Measurements from ENCODE around the gene GALE.
"Not testable (repeated sequence)": the region's sequence is repeated elsewhere in the genome, so short reads cannot be mapped to it uniquely, and the experiment has no call there.

The GALE gene

GRCh38 chr1:23836037-23836436, 35.5 kb upstream of the GALE start:
- no peak for DNase-seq (ENCODE audit: low read depth, low spot score)
- no peak overlapping the region for H3K9ac ChIP-seq (ENCODE audit: insufficient read length)
- H3K9me3 ChIP-seq (ENCODE audit: low read depth, low read length) = no peaks in the 10 kb centered on the region
- no peak for TF ChIP-seq FOXP2 (optimal IDR thresholded peaks at IDR 0.05; ENCODE audit: control extremely low read depth, extremely low read length, insufficient read depth)
- no peak for TF ChIP-seq EZH2 (IDR thresholded peaks at IDR 0.05)
- no peak for TF ChIP-seq POLR2AphosphoS5 (IDR thresholded peaks at IDR 0.05; ENCODE audit: borderline replicate concordance, low read depth, low read length)
- H3K4me3 ChIP-seq = no peak overlapping the region
- no peak overlapping the region for H3K27ac ChIP-seq
- no peaks in the 10 kb centered on the region for H3K36me3 ChIP-seq (ENCODE audit: insufficient read depth, low read length)

GRCh38 chr1:23834156-23834555, 33.6 kb upstream of the GALE start:
- not testable (repeated sequence) for H3K9ac ChIP-seq (ENCODE audit: insufficient read length); H3K27ac ChIP-seq; H3K9me3 ChIP-seq (ENCODE audit: low read depth, low read length); H3K4me3 ChIP-seq; DNase-seq (ENCODE audit: low read depth, low spot score); H3K36me3 ChIP-seq (ENCODE audit: insufficient read depth, low read length)

GRCh38 chr1:23827717-23828116, 27.2 kb upstream of the GALE start:
- H3K9ac ChIP-seq (ENCODE audit: insufficient read length) = no peak overlapping the region
- no peak for DNase-seq (ENCODE audit: low read depth, low spot score)
- no peak overlapping the region for H3K4me3 ChIP-seq
- H3K9me3 ChIP-seq (ENCODE audit: low read depth, low read length) = no peaks in the 10 kb centered on the region
- H3K36me3 ChIP-seq (ENCODE audit: insufficient read depth, low read length) = no peaks in the 10 kb centered on the region
- no peak for TF ChIP-seq EZH2 (IDR thresholded peaks at IDR 0.05)
- peak overlapping the region; percentile 62 for H3K27ac ChIP-seq

DNA sequence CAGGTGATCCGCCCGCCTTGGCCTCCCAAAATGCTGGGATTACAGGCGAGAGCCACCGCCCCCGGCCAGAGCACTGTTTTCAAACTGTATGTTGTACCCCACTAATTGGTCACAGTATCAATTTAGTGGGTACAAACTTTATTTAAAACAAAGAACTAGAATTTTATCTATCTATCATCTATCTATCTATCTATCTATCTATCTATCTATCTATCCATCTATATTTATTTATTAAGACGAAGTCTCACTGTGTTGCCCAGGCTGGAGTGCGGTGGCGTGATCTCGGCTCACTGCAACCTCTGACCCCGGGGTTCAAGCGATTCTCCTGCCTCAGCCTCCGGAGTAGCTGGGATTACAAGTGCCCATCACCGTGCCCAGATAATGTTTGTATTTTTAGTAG, 26.0 kb upstream of the GALE start:
- not testable (repeated sequence) for DNase-seq (ENCODE audit: low read depth, low spot score); H3K9me3 ChIP-seq (ENCODE audit: low read depth, low read length); H3K27ac ChIP-seq; H3K9ac ChIP-seq (ENCODE audit: insufficient read length); H3K4me3 ChIP-seq; H3K36me3 ChIP-seq (ENCODE audit: insufficient read depth, low read length)

- H3K27ac ChIP-seq = peak overlapping the region; percentile 5; the same call in 1 of the 2 replicates
- DNase-seq (ENCODE audit: low read depth, low spot score) = no peak
- no peaks in the 10 kb centered on the region for H3K9me3 ChIP-seq (ENCODE audit: low read depth, low read length)
- peak overlapping the region; percentile 96 for H3K9ac ChIP-seq (ENCODE audit: insufficient read length)
- H3K4me3 ChIP-seq = peak overlapping the region; percentile 94
- H3K36me3 ChIP-seq (ENCODE audit: insufficient read depth, low read length) = no peaks in the 10 kb centered on the region
- TF ChIP-seq EZH2 (IDR thresholded peaks at IDR 0.05) (no peak), POLR2AphosphoS5 (IDR thresholded peaks at IDR 0.05; ENCODE audit: borderline replicate concordance, low read depth, low read length) (no peak), FOXP2 (optimal IDR thresholded peaks at IDR 0.05; ENCODE audit: control extremely low read depth, extremely low read length, insufficient read depth) (no peak)
Observed at GRCh38 chr1:23825762-23826522, 25.4 kb upstream of the GALE start.

- Histone ChIP-seq H3K9ac (ENCODE audit: insufficient read length) (peak within 1 kb of the TSS; percentile 96), H3K4me3 (peak within 1 kb of the TSS; percentile 94), H3K36me3 (ENCODE audit: insufficient read depth, low read length) (no peaks in the 10 kb centered on the region), H3K27ac (peak within 1 kb of the TSS; percentile 85), H3K9me3 (ENCODE audit: low read depth, low read length) (no peaks in the 10 kb centered on the region)
- no peak for DNase-seq (ENCODE audit: low read depth, low spot score)
- TF ChIP-seq FOXP2 (optimal IDR thresholded peaks at IDR 0.05; ENCODE audit: control extremely low read depth, extremely low read length, insufficient read depth) (no peak), EZH2 (IDR thresholded peaks at IDR 0.05) (no peak), POLR2AphosphoS5 (IDR thresholded peaks at IDR 0.05; ENCODE audit: borderline replicate concordance, low read depth, low read length) (peak; percentile 95)
Observed at GRCh38 chr1:23825076-23825761, 24.7 kb upstream of the GALE start, which contains the start of gene HMGCL. Gene HMGCL, minus strand, starts transcription at chr1:23825429. Its CDS starts 14 bp downstream, at chr1:23825415.

DNA sequence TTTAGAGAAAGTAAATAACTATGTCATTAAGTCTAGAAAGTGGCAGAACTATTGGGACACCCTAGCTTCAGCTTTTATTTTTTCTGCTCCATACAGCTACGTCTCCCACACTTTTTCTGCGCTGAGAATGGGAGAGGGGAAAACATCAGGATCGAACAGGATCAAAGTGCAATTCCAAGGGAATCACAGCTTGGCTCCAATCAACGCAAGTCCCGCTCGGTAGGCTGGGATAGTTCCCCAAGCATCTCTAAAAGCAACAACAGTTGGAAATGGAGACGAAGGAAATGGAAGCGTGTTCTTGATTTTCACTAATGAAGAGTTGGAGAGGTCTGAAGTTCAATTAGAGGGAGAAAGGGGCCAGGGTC, 24.1 kb upstream of the GALE start:
- H3K9ac ChIP-seq (ENCODE audit: insufficient read length) = peak overlapping the region; percentile 96
- peak overlapping the region; percentile 85 for H3K27ac ChIP-seq
- no peaks in the 10 kb centered on the region for H3K36me3 ChIP-seq (ENCODE audit: insufficient read depth, low read length)
- peak overlapping the region; percentile 94 for H3K4me3 ChIP-seq
- no peak for DNase-seq (ENCODE audit: low read depth, low spot score)
- TF ChIP-seq POLR2AphosphoS5 (IDR thresholded peaks at IDR 0.05; ENCODE audit: borderline replicate concordance, low read depth, low read length) (no peak), EZH2 (IDR thresholded peaks at IDR 0.05) (no peak), FOXP2 (optimal IDR thresholded peaks at IDR 0.05; ENCODE audit: control extremely low read depth, extremely low read length, insufficient read depth) (no peak)
- no peaks in the 10 kb centered on the region for H3K9me3 ChIP-seq (ENCODE audit: low read depth, low read length)

- Histone ChIP-seq H3K27ac (no peak overlapping the region), H3K9ac (ENCODE audit: insufficient read length) (no peak overlapping the region), H3K4me3 (no peak overlapping the region)
Observed at GRCh38 chr1:23823767-23824166, 23.2 kb upstream of the GALE start.

DNA sequence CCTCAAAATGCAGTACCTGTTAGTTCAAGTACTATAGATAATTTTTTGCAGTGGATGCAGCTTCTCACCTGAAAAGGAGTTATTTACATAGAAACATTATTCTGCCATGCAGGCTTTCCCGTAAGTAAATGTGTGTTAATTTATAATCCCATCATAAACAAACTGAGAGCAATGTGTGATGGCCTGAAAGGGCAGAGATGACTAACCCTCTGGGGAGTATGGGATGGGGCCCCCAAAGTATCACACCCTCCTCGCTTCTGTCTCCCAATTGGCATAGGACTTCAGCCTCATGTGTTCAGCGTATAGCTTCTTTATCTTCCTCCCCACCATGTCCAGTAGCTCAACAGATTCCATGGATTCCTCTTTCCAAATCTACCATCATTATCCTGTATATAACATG, 17.1 kb upstream of the GALE start:
- no peak for DNase-seq (ENCODE audit: low read depth, low spot score)
- TF ChIP-seq EZH2 (IDR thresholded peaks at IDR 0.05) (no peak), FOXP2 (optimal IDR thresholded peaks at IDR 0.05; ENCODE audit: control extremely low read depth, extremely low read length, insufficient read depth) (no peak), POLR2AphosphoS5 (IDR thresholded peaks at IDR 0.05; ENCODE audit: borderline replicate concordance, low read depth, low read length) (no peak)
- Histone ChIP-seq H3K36me3 (ENCODE audit: insufficient read depth, low read length) (peaks cover 10% of the 10 kb centered on the region; the same call in 1 of the 2 replicates), H3K27ac (no peak overlapping the region), H3K9ac (ENCODE audit: insufficient read length) (no peak overlapping the region), H3K4me3 (no peak overlapping the region), H3K9me3 (ENCODE audit: low read depth, low read length) (no peaks in the 10 kb centered on the region)

More at GRCh38 chr1:23823767-23824166, 23.2 kb upstream of the GALE start:
- no peak for DNase-seq (ENCODE audit: low read depth, low spot score)
- Histone ChIP-seq H3K36me3 (ENCODE audit: insufficient read depth, low read length) (no peaks in the 10 kb centered on the region), H3K9me3 (ENCODE audit: low read depth, low read length) (no peaks in the 10 kb centered on the region)
- TF ChIP-seq POLR2AphosphoS5 (IDR thresholded peaks at IDR 0.05; ENCODE audit: borderline replicate concordance, low read depth, low read length) (no peak), FOXP2 (optimal IDR thresholded peaks at IDR 0.05; ENCODE audit: control extremely low read depth, extremely low read length, insufficient read depth) (no peak), EZH2 (IDR thresholded peaks at IDR 0.05) (no peak)

Measured in SK-N-MC (cell line).